Stomach (tissue), 4 donors: Measurements from ENCODE around the gene VGLL1.

Experiments used
- CTCF ChIP-seq, 7 experiments: fragments of 450-650 bp in 4 of 7; fragments of 200-600 bp in 3 of 7; sonication (generic) in 3 of 7; IDR thresholded peaks; one replicate each; pipeline ENCODE4 v1.5.1; 2016 to 2019; ENCODE audit warnings: antibody characterized with exemption in 7 of 7, control low read depth in 2 of 7, mild to moderate bottlenecking in 1 of 7
- EP300 ChIP-seq: sonication (generic); formaldehyde crosslinking; IDR thresholded peaks from one replicate; pipeline ENCODE4 v1.6.1; 2017; ENCODE audit warnings: antibody characterized with exemption
- POLR2A ChIP-seq, 4 donors: fragments of 450-650 bp; IDR thresholded peaks; one replicate each; pipeline ENCODE4 v1.6.1; 2016; ENCODE audit warnings: antibody characterized with exemption in 4 of 4, control low read depth in 2 of 4, mild to moderate bottlenecking in 1 of 4, moderate library complexity in 1 of 4

GRCh38 chrX:136585262-136585661, 53.2 kb downstream of the VGLL1 start:
- TF ChIP-seq EP300 (no peak), CTCF (IDR thresholded peaks at IDR 0.05) (no peak), POLR2A (IDR thresholded peaks at IDR 0.05) (no peak)
